A204.1 (cell line): Measurements from ENCODE around the gene RIN3.
"Not testable (repeated sequence)": the region's sequence is repeated elsewhere in the genome, so short reads cannot be mapped to it uniquely, and the experiment has no call there.

ENCODE experiments used
- FAIRE-seq: peaks from 2 replicates; lab custom pipeline; 2012; peaks lifted over from hg19 to GRCh38; lab: Jason Lieb, UNC

Gene RIN3

DNA sequence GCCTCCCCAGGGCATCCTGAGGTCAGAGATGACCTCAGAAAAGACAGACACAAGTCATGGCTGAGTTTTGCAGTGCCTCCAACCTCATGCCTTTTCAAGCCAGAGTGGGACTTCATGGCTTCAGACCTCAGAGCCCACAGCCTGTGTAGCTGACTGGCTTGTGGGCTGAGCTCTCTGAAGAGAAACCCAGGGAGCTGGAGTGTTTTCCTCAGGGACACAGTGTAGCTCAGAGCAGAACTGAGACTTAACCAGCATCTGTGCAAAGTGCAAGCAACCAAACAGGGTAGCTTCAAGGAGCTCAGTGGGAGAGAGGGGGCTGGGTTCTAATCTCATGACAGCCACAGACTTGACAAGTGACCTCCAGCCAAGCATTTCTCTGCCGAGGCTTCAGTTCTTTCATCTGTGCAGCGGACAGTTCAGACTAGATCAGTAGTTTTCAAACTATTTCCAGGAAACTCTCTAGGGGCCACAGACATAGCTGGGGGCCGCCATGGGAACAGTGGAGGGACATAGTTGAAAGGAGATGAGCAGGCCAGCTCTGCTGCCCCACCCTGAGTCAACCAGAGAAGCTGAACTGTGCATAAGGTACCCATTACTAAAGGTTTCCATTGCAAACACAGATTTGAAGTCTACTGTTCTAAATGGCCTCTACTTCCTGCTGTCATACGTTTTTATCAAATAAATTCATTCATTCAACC lies 154.8 kb downstream of the RIN3 start:
- no peak for FAIRE-seq

GRCh38 chr14:92670160-92670559 lies 156.6 kb downstream of the RIN3 start:
- no peak for FAIRE-seq

DNA sequence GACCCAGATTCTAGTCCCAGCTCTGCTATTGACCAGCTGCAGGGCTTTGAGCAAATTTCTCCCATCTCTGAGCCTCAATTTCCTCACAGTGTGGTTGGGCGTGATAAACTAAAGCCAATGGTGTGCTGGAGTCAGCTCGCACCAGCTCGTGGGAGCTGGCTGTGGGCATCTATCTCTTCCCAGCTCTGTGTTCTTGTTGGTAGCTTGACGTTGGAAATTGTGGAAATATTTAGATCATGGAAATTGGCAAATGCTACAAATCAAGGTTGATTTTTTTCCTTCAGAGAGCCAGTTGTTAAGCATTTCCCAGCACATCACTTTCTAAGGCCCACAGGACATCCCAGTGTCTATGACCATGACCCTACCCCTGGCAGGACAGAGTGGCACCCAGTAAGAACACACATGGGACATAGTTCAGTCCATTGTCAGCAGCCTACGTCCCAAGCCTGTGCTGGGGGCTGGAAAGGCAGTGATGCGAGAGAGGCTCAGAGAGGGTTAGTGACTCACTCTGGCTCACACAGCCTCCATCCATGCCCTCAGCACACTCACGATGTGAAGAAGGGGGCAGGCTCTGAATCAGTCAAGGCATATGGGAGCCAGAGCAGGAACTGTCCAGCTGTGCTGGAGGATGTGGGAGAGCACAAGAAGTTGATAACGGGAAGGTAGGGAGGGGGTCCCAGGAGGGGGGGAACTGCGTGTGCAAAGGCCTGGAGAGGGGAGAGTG lies 157.2 kb downstream of the RIN3 start:
- FAIRE-seq: no peak

DNA sequence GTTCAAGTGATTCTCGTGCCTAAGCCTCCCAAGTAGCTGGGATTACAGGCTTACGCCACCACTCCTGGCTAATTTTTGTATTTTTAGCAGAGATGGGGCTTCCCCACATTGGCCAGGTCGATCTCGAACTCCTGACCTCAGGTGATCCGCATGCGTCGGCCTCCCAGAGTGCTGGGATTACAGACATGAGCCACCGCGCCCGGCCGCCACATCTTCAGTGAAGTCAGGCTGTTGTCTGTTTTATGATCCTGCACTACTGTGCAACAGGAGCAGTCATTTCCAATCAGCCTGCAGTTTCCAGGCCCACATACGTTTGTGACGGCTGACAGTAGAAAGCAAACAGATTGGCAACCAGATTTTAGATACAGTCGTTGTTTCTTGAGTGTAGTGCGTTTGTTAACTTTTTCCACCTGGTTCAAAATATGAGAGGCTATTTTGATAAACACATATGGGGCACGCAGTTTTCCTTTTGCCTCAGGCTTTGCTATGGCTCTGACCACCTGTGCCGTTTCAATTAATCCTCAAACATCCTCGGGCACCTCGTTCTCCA lies 160.1 kb downstream of the RIN3 start:
- no peak for FAIRE-seq

- no peak for FAIRE-seq
Observed at GRCh38 chr14:92675421-92675820, 161.8 kb downstream of the RIN3 start.

DNA sequence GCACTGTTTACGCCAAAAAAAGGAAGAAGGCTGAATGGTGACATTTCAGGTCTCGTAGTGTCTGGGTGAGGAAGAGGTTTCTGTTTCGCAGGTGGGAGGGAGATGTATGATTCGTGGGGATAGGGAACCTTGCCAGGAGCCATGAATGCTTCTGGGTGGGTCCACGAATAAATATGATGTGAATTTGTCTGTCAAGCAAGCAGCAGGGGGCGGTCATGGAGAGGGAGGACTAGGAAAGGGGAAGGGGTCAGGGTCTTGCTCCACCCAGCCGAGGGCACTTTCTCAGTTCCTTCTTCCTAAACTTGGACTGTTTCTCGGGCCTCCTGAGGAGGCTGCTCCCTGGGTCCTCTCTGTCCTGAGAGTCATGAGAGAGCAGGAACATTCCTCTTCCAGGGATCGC lies 162.4 kb downstream of the RIN3 start:
- no peak for FAIRE-seq

DNA sequence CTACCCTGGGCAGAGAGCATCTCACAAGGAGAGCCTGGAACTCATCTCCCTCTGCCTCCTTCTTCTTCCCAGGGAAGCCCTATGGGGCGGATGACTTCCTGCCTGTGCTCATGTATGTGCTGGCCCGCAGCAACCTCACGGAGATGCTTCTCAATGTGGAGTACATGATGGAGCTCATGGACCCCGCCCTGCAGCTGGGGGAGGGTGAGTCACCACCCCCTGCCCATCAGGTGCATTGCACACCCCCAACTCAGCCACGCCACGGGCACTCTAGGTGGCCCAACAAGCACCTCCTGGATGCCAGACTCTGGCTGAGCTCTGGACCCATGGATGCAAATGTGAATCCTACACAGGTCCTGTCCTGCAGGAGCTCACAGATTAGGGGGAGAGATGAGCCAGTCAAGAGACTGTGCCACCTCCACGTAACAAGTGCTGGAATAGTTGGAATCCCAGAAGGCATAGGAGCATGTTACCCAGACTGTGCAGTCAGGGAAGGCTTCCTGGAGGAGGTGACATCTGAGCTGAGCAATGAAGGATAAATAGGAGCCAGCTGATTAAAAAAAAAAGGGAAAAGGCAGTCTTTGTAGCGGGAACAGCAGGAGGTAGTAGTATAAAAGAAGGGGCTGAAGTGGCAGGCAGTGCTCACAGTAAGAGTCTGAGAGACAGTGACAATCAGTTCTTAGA lies 163.0 kb downstream of the RIN3 start:
- FAIRE-seq: no peak

- FAIRE-seq: no peak
Observed at GRCh38 chr14:92677087-92677668, 163.6 kb downstream of the RIN3 start.

DNA sequence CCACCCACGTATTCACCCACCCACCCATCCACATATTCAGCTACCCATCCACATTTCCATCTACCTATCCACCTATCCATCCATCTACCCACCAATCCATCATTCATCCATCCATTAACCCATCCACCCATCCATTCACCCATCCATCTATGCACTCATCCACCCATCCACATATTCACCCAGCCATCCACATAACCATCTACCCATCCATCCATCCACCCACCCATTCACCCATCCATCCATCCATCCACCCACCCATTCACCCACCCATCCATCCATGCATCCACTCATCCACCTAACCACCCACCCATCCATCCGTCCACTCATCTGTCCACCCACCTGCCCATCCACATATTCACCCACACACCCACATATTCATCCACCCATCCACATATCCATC lies 164.4 kb downstream of the RIN3 start:
- FAIRE-seq: no peak

GRCh38 chr14:92678766-92679165 lies 165.2 kb downstream of the RIN3 start:
- FAIRE-seq: no peak

GRCh38 chr14:92679246-92679645 lies 165.7 kb downstream of the RIN3 start:
- FAIRE-seq: no peak

- not testable (repeated sequence) for FAIRE-seq
Observed at GRCh38 chr14:92680330-92680729, 166.7 kb downstream of the RIN3 start.

DNA sequence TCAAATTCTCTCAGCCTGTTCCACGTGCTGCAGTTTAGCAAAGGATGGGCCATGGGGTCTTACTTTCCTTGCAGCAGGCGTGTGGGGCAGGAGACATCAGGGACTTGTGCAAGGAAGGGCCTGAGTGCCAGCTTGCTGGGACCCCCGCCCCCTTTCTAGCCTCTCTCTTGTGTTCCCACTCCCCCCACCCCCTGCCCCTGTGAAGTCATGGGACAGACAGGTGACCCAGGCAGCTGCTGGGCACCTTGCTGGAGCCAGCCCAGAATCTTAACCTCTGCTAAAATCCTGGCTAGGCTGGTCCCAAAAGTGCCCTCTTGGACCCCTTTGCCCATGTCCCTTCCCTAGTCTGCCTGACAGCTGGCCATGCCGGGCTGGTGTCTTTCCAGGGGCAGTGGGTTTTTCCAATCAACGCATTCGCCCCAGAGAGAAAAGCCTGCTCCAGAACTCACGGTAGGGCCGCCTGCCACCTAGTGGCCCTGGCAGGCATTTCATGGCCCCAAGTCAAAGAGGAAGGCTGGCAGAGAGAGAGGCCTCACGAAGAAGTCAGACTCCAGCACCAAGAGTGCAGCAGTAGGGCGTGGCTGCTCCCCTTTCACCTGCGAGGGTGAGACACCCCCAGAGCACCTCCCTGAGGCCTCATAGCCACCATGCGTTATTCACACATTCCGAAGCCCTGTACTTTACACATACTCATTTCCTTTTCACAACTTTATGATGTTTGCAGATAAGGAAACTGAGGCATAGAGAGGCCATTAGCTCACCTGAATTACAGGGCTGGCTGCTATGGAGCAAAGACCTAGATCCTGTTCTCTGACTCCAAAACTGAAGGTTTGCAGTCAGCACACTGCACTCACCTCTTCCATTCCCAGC lies 167.4 kb downstream of the RIN3 start:
- no peak for FAIRE-seq

DNA sequence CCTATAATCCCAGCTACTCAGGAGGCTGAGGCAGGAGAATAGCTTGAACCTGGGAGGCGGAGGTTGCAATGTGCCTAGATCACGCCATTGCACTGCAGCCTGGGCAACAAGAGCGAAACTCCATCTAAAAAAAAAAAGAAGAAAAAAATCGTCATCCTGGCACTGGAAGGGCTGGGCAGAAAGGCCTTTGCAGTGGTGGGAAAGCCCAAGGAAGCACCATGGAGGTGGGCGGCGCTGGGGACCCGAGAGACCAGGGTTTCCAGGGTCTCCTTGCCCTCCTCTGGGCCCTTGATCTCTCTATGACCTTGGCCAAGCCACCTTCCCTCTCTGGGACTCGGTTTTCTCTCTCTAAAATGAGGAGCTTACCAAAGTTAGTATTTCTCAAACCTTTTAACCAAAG lies 169.5 kb downstream of the RIN3 start:
- no peak for FAIRE-seq

GRCh38 chr14:92684801-92685560 lies 171.4 kb downstream of the RIN3 start:
- no peak for FAIRE-seq

DNA sequence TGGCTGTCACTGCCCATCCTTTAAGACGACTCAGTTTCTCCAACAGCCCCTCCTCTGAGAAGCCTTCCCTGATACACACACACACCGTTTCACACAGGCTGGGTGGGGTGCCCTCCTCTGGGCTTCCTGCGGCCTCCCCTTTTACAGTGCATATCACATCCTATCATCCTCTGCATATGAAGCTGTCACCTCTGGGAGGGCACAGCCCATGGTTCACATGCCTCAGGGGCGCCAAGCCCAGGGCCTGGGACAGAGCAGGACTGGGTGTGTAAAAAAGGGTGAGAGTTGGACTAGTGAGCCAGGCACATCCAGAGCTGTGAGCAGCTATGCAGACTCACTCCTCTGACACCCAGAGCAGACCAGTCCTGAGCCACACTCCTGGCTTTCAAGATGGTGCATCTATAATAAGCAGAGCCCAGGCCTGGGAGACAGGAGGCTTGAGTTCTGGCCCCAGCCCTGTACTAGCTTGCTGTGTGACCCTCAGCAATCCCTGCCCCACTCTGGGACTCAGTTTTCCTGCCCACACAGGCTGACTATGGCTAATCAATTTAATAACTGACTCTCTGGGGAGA lies 172.3 kb downstream of the RIN3 start:
- no peak for FAIRE-seq

- FAIRE-seq: no peak
Observed at GRCh38 chr14:92686411-92686899, 172.9 kb downstream of the RIN3 start.

DNA sequence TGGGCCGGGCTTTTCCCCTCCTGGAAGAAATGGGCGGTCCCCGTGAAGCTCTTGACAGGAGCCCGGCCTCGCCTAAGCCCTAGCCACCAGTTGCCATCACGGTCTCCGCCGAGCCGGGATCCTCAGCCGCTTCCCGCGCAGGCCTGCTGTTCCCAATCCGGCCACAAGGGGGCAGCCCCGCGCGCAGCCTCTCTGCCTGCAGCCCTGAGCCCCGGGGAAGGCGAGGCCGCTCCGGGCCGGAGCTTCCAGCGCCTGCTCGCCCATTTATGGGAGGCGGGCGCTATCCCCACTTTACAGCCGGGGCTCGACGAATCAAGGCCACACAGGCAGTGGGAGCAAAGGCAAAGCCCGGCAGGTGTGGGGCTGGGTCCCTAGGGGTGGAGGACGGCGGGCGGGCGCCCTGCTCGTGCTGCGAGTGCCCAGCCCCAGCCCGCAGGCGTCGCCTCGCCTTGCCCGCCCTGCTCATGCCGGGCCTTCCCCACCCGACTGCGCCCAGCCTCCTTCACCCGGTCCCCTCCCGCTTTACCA lies 173.4 kb downstream of the RIN3 start:
- no peak for FAIRE-seq

DNA sequence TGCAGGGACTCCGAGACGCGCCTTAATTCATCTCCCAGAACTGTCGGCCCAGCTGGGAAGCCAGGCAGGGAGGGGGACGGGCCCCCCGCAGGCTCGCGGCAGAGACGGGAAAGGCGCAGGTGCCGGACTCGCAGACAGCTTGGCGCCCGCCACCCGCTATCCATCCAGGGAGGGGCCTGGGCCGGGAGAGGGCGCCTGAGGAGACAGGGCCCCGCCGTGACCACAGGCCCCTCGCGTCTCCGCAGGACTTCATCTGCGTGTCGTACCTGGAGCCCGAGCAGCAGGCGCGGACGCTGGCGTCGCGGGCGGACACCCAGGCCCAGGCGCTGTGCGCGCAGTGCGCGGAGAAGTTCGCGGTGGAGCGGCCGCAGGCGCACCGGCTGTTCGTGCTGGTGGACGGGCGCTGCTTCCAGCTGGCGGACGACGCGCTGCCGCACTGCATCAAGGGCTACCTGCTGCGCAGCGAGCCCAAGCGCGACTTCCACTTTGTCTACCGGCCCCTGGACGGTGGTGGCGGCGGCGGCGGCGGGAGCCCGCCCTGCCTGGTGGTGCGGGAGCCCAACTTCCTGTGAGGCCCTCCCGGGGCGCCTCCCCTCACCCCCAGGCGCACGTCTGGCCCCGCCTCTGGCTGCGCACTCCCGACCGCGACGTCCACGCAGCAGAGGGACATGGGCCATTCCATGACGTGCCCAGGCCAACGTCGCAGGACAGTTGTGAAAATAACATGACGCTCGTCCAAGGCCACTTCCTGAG lies 174.3 kb downstream of the RIN3 start:
- FAIRE-seq: no peak
